ENCODE measurements around the gene MAN2C1.
"Not testable (repeated sequence)": the region's sequence is repeated elsewhere in the genome, so short reads cannot be mapped to it uniquely, and the experiment has no call there.

Gene MAN2C1

GRCh38 chr15:75327491-75327890, 40.9 kb downstream of the MAN2C1 start:
- no peak for TF ChIP-seq BHLHE40 (IDR thresholded peaks at IDR 0.05; ENCODE audit: borderline replicate concordance)
- TF ChIP-seq FOXK2 (IDR thresholded peaks at IDR 0.05), result no peak
- no peak for TF ChIP-seq ARNT (IDR thresholded peaks at IDR 0.05)
- no peak for TF ChIP-seq HDGF (IDR thresholded peaks at IDR 0.05; ENCODE audit: borderline replicate concordance)
- TF ChIP-seq CTBP1 (IDR thresholded peaks at IDR 0.05; ENCODE audit: borderline replicate concordance), result no peak
- TF ChIP-seq ELF4 (IDR thresholded peaks at IDR 0.05), result no peak
- no peak for TF ChIP-seq TARDBP (IDR thresholded peaks at IDR 0.05)
- no peak for TF ChIP-seq PKNOX1 (IDR thresholded peaks at IDR 0.05)
- TF ChIP-seq SP1 (IDR thresholded peaks at IDR 0.05), result no peak
- no peak for TF ChIP-seq FOXA1 (IDR thresholded peaks at IDR 0.05)
- no peak for TF ChIP-seq L3MBTL2 (conservative IDR thresholded peaks at IDR 0.05)
- ChIA-PET POLR2A (interaction anchor here (0.7 kb wide), 1 partner anchor 169 kb away, joined by 4 read pairs; no protein-coding TSS in a partner anchor), CTCF (interaction anchor here (0.6 kb wide), 1 partner anchor 311 kb away, joined by 3 read pairs; no protein-coding TSS in a partner anchor)
- DNase-seq (ENCODE audit: extremely low spot score), result no peak

- TF ChIP-seq FOXA1 (IDR thresholded peaks at IDR 0.05), result no peak
- DNase-seq (ENCODE audit: extremely low spot score), result no peak
- ChIA-PET POLR2A (interaction anchor here (0.7 kb wide), 1 partner anchor 169 kb away, joined by 4 read pairs; no protein-coding TSS in a partner anchor), CTCF (no interaction called here)
These were observed 41.4 kb downstream of the MAN2C1 start for GRCh38 chr15:75327005-75327404.

- ChIA-PET CTCF (interaction anchor here (0.6 kb wide), 1 partner anchor 305 kb away, joined by 3 read pairs; no protein-coding TSS in a partner anchor), POLR2A (no interaction called here)
- no peak for DNase-seq (ENCODE audit: extremely low spot score)
- TF ChIP-seq SP1 (IDR thresholded peaks at IDR 0.05), result no peak
- no peak for TF ChIP-seq LEF1 (IDR thresholded peaks at IDR 0.05; ENCODE audit: borderline replicate concordance)
- TF ChIP-seq L3MBTL2 (conservative IDR thresholded peaks at IDR 0.05), result no peak
- no peak for TF ChIP-seq PKNOX1 (IDR thresholded peaks at IDR 0.05)
- TF ChIP-seq ELF4 (IDR thresholded peaks at IDR 0.05), result no peak
- TF ChIP-seq TARDBP (IDR thresholded peaks at IDR 0.05), result no peak
- TF ChIP-seq FOXM1 (IDR thresholded peaks at IDR 0.05; ENCODE audit: borderline replicate concordance), result no peak
- no peak for TF ChIP-seq BHLHE40 (IDR thresholded peaks at IDR 0.05; ENCODE audit: borderline replicate concordance)
- no peak for TF ChIP-seq SUZ12 (IDR thresholded peaks at IDR 0.05)
- TF ChIP-seq ZNF384 (IDR thresholded peaks at IDR 0.05), result no peak
- TF ChIP-seq ARNT (IDR thresholded peaks at IDR 0.05), result no peak
These were observed 42.5 kb downstream of the MAN2C1 start for GRCh38 chr15:75325922-75326321.

- POLR2A ChIA-PET, result interaction anchor here (1.4 kb wide), 1 partner anchor 47 kb away, joined by 4 read pairs; the partner anchor contains the start of gene MAN2C1
- no peak for DNase-seq (ENCODE audit: extremely low spot score)
- TF ChIP-seq FOXA1 (IDR thresholded peaks at IDR 0.05) (no peak), CTBP1 (IDR thresholded peaks at IDR 0.05; ENCODE audit: borderline replicate concordance) (no peak), FOXK2 (IDR thresholded peaks at IDR 0.05) (no peak), BHLHE40 (IDR thresholded peaks at IDR 0.05; ENCODE audit: borderline replicate concordance) (no peak), HDGF (IDR thresholded peaks at IDR 0.05; ENCODE audit: borderline replicate concordance) (no peak), L3MBTL2 (conservative IDR thresholded peaks at IDR 0.05) (no peak), TARDBP (IDR thresholded peaks at IDR 0.05) (no peak), LEF1 (IDR thresholded peaks at IDR 0.05; ENCODE audit: borderline replicate concordance) (no peak), PKNOX1 (IDR thresholded peaks at IDR 0.05) (no peak), ZNF384 (IDR thresholded peaks at IDR 0.05) (no peak), ELF4 (IDR thresholded peaks at IDR 0.05) (no peak), FOXM1 (IDR thresholded peaks at IDR 0.05; ENCODE audit: borderline replicate concordance) (no peak), NFRKB (IDR thresholded peaks at IDR 0.05) (no peak), SUZ12 (IDR thresholded peaks at IDR 0.05) (no peak), ARNT (IDR thresholded peaks at IDR 0.05) (no peak), SP1 (IDR thresholded peaks at IDR 0.05) (no peak)
- CTCF ChIA-PET, result no interaction called here
These were observed 46.7 kb downstream of the MAN2C1 start for GRCh38 chr15:75321711-75322110.

DNA sequence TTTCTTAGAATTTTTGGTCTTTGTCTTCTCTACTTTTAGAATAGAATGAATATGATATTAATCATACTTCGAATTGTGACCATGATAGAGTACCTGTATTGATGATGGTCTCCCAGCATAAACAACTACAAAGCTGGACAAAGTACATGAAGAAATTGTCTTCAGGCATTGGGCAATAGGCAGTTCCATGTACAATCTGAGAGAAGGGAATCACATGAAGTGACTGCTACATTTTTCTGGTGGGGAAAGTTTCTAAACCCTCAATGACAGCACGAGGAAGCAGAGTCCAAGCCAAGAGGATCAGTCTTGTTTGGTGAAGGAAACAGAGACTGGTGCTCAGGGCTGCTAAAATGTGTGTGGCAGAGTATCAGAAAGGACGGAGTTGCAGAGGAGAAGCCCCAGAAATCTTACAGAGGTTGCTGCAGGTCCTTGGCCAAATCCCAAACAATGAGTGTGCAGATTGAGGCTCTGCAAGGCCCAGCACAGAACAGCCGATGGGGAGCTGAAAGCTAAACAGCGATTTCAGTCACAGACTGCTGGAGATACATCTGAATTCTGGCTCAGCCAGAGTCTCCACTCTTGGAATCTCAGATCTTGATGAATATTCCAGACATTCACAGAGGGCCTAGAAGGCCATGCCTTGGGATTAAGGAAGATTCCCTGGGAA, 49.0 kb downstream of the MAN2C1 start:
- CTCF ChIA-PET, result interaction anchor here (1.7 kb wide), 1 partner anchor 10 kb away, joined by 4 read pairs; no protein-coding TSS in a partner anchor
- POLR2A ChIA-PET; DNase-seq (ENCODE audit: extremely low spot score): not testable (repeated sequence)

GRCh38 chr15:75314552-75315290, 53.7 kb downstream of the MAN2C1 start:
- TF ChIP-seq CTBP1 (IDR thresholded peaks at IDR 0.05; ENCODE audit: borderline replicate concordance) (no peak), ARNT (IDR thresholded peaks at IDR 0.05) (no peak), ZNF384 (IDR thresholded peaks at IDR 0.05) (no peak), SP1 (IDR thresholded peaks at IDR 0.05) (no peak), FOXK2 (IDR thresholded peaks at IDR 0.05) (no peak), LEF1 (IDR thresholded peaks at IDR 0.05; ENCODE audit: borderline replicate concordance) (no peak), HDGF (IDR thresholded peaks at IDR 0.05; ENCODE audit: borderline replicate concordance) (no peak)
- DNase-seq (ENCODE audit: extremely low spot score), result no peak
- POLR2A ChIA-PET, result no interaction called here
- CTCF ChIA-PET, result no interaction called here
